ENCODE measurements around the gene ASH1L. TPM values are rescaled to one million over a fixed set of nuclear protein-coding genes. Genes with fewer than 3 reads are reported as not detected.
"Not testable (repeated sequence)": the region's sequence is repeated elsewhere in the genome, so short reads cannot be mapped to it uniquely, and the experiment has no call there.

ASH1L gene
- 10 to 100 TPM; 42.5 to 71.1 TPM for total RNA-seq

GRCh38 chr1:155562581-155563376 lies at the start of gene ASH1L:
TSS of gene ASH1L (minus strand) at chr1:155562803. CDS start at chr1:155521519, 41,284 bp downstream.
- Mint-ChIP-seq H3K27me3 (no peaks in the 10 kb centered on the region), H3K9me3 (no peaks in the 10 kb centered on the region), H3K4me1 (peaks cover 15% of the 10 kb centered on the region), H3K27ac (peak within 1 kb of the TSS; percentile 97), H3K36me3 (ENCODE audit: low read depth) (peaks cover 63% of the 10 kb centered on the region), H3K4me3 (peak within 1 kb of the TSS; percentile 95)
- peak; percentile 87 for ATAC-seq (replicated peaks)

- peak; percentile 20 for ATAC-seq (replicated peaks)
- H3K4me1 Mint-ChIP-seq, H3K9me3 Mint-ChIP-seq, H3K27me3 Mint-ChIP-seq: not testable (repeated sequence)
- Mint-ChIP-seq H3K27ac (peak overlapping the region; percentile 93), H3K36me3 (ENCODE audit: low read depth) (peaks cover 24% of the 10 kb centered on the region), H3K4me3 (peak overlapping the region; percentile 98)
These were observed 47.6 kb upstream of the ASH1L start for GRCh38 chr1:155610257-155610647.

GRCh38 chr1:155609515-155610256 lies 47.1 kb upstream of the ASH1L start, which contains the start of gene MSTO1:
TSS of gene MSTO1 (plus strand) at chr1:155610218. CDS start at chr1:155610249, 31 bp downstream.
- Mint-ChIP-seq H3K27ac (peak within 1 kb of the TSS; percentile 93), H3K36me3 (ENCODE audit: low read depth) (peaks cover 18% of the 10 kb centered on the region), H3K9me3 (no peaks in the 10 kb centered on the region), H3K27me3 (no peaks in the 10 kb centered on the region), H3K4me1 (no peaks in the 10 kb centered on the region), H3K4me3 (peak within 1 kb of the TSS; percentile 98)
- peak; percentile 97 for ATAC-seq (replicated peaks)

- no peak overlapping the region for H3K4me3 Mint-ChIP-seq
- ATAC-seq (replicated peaks): no peak
- no peaks in the 10 kb centered on the region for H3K27me3 Mint-ChIP-seq
- H3K36me3 Mint-ChIP-seq (ENCODE audit: low read depth): peaks cover 14% of the 10 kb centered on the region
- H3K27ac Mint-ChIP-seq: no peak overlapping the region
- no peaks in the 10 kb centered on the region for H3K4me1 Mint-ChIP-seq
- H3K9me3 Mint-ChIP-seq: no peaks in the 10 kb centered on the region
These were observed 46.3 kb upstream of the ASH1L start for GRCh38 chr1:155608888-155609225.

GRCh38 chr1:155607708-155608107 lies 45.1 kb upstream of the ASH1L start:
- Mint-ChIP-seq H3K9me3 (no peaks in the 10 kb centered on the region), H3K4me3 (no peak overlapping the region)
- ATAC-seq (replicated peaks): no peak

GRCh38 chr1:155599828-155600572 lies 37.4 kb upstream of the ASH1L start:
- H3K27me3 Mint-ChIP-seq; H3K4me3 Mint-ChIP-seq; ATAC-seq (replicated peaks); H3K36me3 Mint-ChIP-seq (ENCODE audit: low read depth); H3K27ac Mint-ChIP-seq; H3K9me3 Mint-ChIP-seq; H3K4me1 Mint-ChIP-seq: not testable (repeated sequence)

More at GRCh38 chr1:155607708-155608107, 45.1 kb upstream of the ASH1L start:
- Mint-ChIP-seq H3K27me3 (no peaks in the 10 kb centered on the region), H3K27ac (no peak overlapping the region), H3K36me3 (ENCODE audit: low read depth) (peaks cover 8% of the 10 kb centered on the region), H3K4me1 (no peaks in the 10 kb centered on the region)

GRCh38 chr1:155598842-155599331 lies 36.3 kb upstream of the ASH1L start:
- no peaks in the 10 kb centered on the region for H3K36me3 Mint-ChIP-seq (ENCODE audit: low read depth)
- peak overlapping the region; percentile 78 for H3K4me3 Mint-ChIP-seq
- no peaks in the 10 kb centered on the region for H3K9me3 Mint-ChIP-seq
- ATAC-seq (replicated peaks): peak; percentile 69
- H3K27me3 Mint-ChIP-seq: no peaks in the 10 kb centered on the region
- peak overlapping the region; percentile 89 for H3K27ac Mint-ChIP-seq
- peaks cover 5% of the 10 kb centered on the region for H3K4me1 Mint-ChIP-seq

- H3K4me3 Mint-ChIP-seq: no peak overlapping the region
- H3K27ac Mint-ChIP-seq: no peak overlapping the region
- H3K4me1 Mint-ChIP-seq: peaks cover 5% of the 10 kb centered on the region
- ATAC-seq (replicated peaks): no peak
- H3K27me3 Mint-ChIP-seq: no peaks in the 10 kb centered on the region
- H3K9me3 Mint-ChIP-seq: no peaks in the 10 kb centered on the region
- no peaks in the 10 kb centered on the region for H3K36me3 Mint-ChIP-seq (ENCODE audit: low read depth)
These were observed 34.3 kb upstream of the ASH1L start for GRCh38 chr1:155596864-155597263.

GRCh38 chr1:155595877-155596474 lies 33.4 kb upstream of the ASH1L start:
- H3K27me3 Mint-ChIP-seq; H3K9me3 Mint-ChIP-seq; H3K27ac Mint-ChIP-seq; H3K4me3 Mint-ChIP-seq; H3K36me3 Mint-ChIP-seq (ENCODE audit: low read depth); H3K4me1 Mint-ChIP-seq; ATAC-seq (replicated peaks): not testable (repeated sequence)

- no peak overlapping the region for H3K4me3 Mint-ChIP-seq
- H3K27ac Mint-ChIP-seq: no peak overlapping the region
- H3K4me1 Mint-ChIP-seq: no peaks in the 10 kb centered on the region
- H3K36me3 Mint-ChIP-seq (ENCODE audit: low read depth): no peaks in the 10 kb centered on the region
- H3K9me3 Mint-ChIP-seq: no peaks in the 10 kb centered on the region
- ATAC-seq (replicated peaks): peak; percentile 71
- H3K27me3 Mint-ChIP-seq: no peaks in the 10 kb centered on the region
These were observed 29.2 kb upstream of the ASH1L start for GRCh38 chr1:155591770-155592169.

- H3K27ac Mint-ChIP-seq; H3K36me3 Mint-ChIP-seq (ENCODE audit: low read depth); H3K4me3 Mint-ChIP-seq; ATAC-seq (replicated peaks); H3K4me1 Mint-ChIP-seq; H3K27me3 Mint-ChIP-seq; H3K9me3 Mint-ChIP-seq: not testable (repeated sequence)
These were observed 28.1 kb upstream of the ASH1L start for GRCh38 chr1:155590516-155591247.

GRCh38 chr1:155589282-155589681 lies 26.7 kb upstream of the ASH1L start:
- H3K27me3 Mint-ChIP-seq, H3K9me3 Mint-ChIP-seq: not testable (repeated sequence)

GRCh38 chr1:155583846-155584245 lies 21.2 kb upstream of the ASH1L start:
- not testable (repeated sequence) for H3K9me3 Mint-ChIP-seq; H3K27me3 Mint-ChIP-seq; H3K4me1 Mint-ChIP-seq; H3K36me3 Mint-ChIP-seq (ENCODE audit: low read depth); ATAC-seq (replicated peaks); H3K4me3 Mint-ChIP-seq
- H3K27ac Mint-ChIP-seq: peak overlapping the region; percentile 31

More at GRCh38 chr1:155589282-155589681, 26.7 kb upstream of the ASH1L start:
- not testable (repeated sequence) for ATAC-seq (replicated peaks); H3K4me3 Mint-ChIP-seq; H3K36me3 Mint-ChIP-seq (ENCODE audit: low read depth); H3K27ac Mint-ChIP-seq; H3K4me1 Mint-ChIP-seq
